ENCODE measurements around the gene NCOA3. TPM values are rescaled to one million over a fixed set of nuclear protein-coding genes. Genes with fewer than 3 reads are reported as not detected.

The NCOA3 gene
- total RNA-seq, 1 donor: 44.5 TPM

DNA sequence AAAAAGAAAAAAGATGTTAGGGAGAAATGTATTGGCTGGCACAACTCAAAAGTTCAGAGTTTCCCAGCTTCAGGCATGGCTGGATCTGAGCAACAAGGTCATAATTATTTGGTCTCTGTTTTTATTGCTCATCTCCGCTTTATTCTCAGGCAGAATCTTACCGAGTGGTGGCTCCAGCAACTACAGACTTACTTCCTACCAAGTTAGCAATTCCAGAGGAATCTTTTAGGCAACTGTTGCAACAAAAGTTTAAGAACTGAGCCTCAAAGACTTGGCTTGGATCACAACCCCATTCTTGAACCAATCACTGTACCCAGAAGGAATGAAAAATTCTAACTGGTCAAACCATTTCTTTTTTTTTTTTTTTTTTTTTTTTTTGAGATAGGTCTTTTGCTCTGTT is 35.5 kb upstream of the NCOA3 start:
- DNase-seq (ENCODE audit: insufficient read length, low spot score, missing footprints): peak; percentile 83
- H3K4me2 ChIP-seq (ENCODE audit: insufficient read depth, low read length): no peak overlapping the region
- H3K4me1 ChIP-seq (ENCODE audit: insufficient read depth, low read length): peaks cover 26% of the 10 kb centered on the region
- no peaks in the 10 kb centered on the region for H3K79me2 ChIP-seq (ENCODE audit: insufficient read depth, low read length)
- no peaks in the 10 kb centered on the region for H4K20me1 ChIP-seq (ENCODE audit: insufficient read depth, low read length)
- H3K36me3 ChIP-seq (ENCODE audit: insufficient read depth, low read length): no peaks in the 10 kb centered on the region
- TF ChIP-seq, protein P1, sequence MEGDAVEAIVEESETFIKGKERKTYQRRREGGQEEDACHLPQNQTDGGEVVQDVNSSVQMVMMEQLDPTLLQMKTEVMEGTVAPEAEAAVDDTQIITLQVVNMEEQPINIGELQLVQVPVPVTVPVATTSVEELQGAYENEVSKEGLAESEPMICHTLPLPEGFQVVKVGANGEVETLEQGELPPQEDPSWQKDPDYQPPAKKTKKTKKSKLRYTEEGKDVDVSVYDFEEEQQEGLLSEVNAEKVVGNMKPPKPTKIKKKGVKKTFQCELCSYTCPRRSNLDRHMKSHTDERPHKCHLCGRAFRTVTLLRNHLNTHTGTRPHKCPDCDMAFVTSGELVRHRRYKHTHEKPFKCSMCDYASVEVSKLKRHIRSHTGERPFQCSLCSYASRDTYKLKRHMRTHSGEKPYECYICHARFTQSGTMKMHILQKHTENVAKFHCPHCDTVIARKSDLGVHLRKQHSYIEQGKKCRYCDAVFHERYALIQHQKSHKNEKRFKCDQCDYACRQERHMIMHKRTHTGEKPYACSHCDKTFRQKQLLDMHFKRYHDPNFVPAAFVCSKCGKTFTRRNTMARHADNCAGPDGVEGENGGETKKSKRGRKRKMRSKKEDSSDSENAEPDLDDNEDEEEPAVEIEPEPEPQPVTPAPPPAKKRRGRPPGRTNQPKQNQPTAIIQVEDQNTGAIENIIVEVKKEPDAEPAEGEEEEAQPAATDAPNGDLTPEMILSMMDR (IDR thresholded peaks at IDR 0.05; ENCODE audit: extremely low read depth, low read depth, low read length): no peak
- H3K27me3 ChIP-seq (ENCODE audit: insufficient read depth, low read length): no peaks in the 10 kb centered on the region
- H3K27ac ChIP-seq (ENCODE audit: low read depth, low read length): peak overlapping the region; percentile 31
- H3K9me3 ChIP-seq (ENCODE audit: low read depth, low read length): no peaks in the 10 kb centered on the region
- no peak overlapping the region for H2AFZ ChIP-seq (ENCODE audit: low read length)
- H3K4me3 ChIP-seq (ENCODE audit: insufficient read depth, low read length): no peak overlapping the region

- Histone ChIP-seq H3K79me2 (ENCODE audit: insufficient read depth, low read length) (no peaks in the 10 kb centered on the region), H3K27ac (ENCODE audit: low read depth, low read length) (no peak overlapping the region), H4K20me1 (ENCODE audit: insufficient read depth, low read length) (no peaks in the 10 kb centered on the region), H2AFZ (ENCODE audit: low read length) (no peak overlapping the region), H3K9me3 (ENCODE audit: low read depth, low read length) (no peaks in the 10 kb centered on the region), H3K4me1 (ENCODE audit: insufficient read depth, low read length) (peaks cover 26% of the 10 kb centered on the region), H3K36me3 (ENCODE audit: insufficient read depth, low read length) (no peaks in the 10 kb centered on the region), H3K4me2 (ENCODE audit: insufficient read depth, low read length) (no peak overlapping the region), H3K27me3 (ENCODE audit: insufficient read depth, low read length) (no peaks in the 10 kb centered on the region), H3K4me3 (ENCODE audit: insufficient read depth, low read length) (no peak overlapping the region)
- no peak for DNase-seq (ENCODE audit: insufficient read length, low spot score, missing footprints)
- TF ChIP-seq, protein P1 (IDR thresholded peaks at IDR 0.05; ENCODE audit: extremely low read depth, low read depth, low read length): no peak
Measured at GRCh38 chr20:47466704-47467459, 34.8 kb upstream of the NCOA3 start.

DNA sequence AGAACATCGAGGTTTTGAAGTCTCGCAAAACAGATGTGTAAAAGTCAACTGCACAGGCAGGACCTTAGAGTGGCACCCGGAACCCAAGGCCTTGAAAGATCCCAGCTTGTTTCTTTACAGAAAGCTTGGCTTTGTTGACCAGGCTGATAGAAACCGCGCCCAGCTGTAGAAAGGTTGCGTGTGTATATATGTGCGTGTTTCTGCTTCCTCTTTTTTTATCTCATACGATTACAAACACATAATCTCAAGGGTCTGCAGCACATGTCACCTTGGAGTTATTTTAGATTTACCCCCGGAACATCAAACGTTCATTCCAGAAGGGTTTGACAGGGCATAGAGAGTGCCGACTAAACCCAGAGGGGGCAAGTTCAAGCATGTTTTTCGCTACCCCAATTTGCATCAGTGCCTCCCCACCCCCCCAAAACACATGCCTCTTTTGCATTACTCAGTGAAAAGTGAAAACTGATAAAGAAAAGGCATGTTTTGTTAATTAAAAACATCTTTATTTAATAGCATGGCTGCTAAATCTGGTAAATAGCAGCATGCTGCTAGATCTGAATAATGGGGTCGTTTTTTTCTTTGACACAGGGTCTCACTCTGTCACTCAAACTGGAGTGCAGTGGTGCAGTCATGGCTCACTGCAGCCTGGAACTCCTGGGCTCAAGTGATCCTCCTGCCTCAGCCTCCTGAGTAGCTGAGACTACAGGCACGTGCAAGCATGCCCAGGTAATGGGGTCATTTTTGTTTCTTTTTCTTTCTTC is 33.2 kb upstream of the NCOA3 start:
- H3K27ac ChIP-seq (ENCODE audit: low read depth, low read length): no peak overlapping the region
- no peaks in the 10 kb centered on the region for H3K36me3 ChIP-seq (ENCODE audit: insufficient read depth, low read length)
- no peak overlapping the region for H2AFZ ChIP-seq (ENCODE audit: low read length)
- H3K9me3 ChIP-seq (ENCODE audit: low read depth, low read length): no peaks in the 10 kb centered on the region
- no peaks in the 10 kb centered on the region for H3K79me2 ChIP-seq (ENCODE audit: insufficient read depth, low read length)
- peaks cover 22% of the 10 kb centered on the region for H3K4me1 ChIP-seq (ENCODE audit: insufficient read depth, low read length)
- no peak for DNase-seq (ENCODE audit: insufficient read length, low spot score, missing footprints)
- no peaks in the 10 kb centered on the region for H4K20me1 ChIP-seq (ENCODE audit: insufficient read depth, low read length)
- TF ChIP-seq, protein P1 (IDR thresholded peaks at IDR 0.05; ENCODE audit: extremely low read depth, low read depth, low read length): no peak
- no peaks in the 10 kb centered on the region for H3K27me3 ChIP-seq (ENCODE audit: insufficient read depth, low read length)
- H3K4me2 ChIP-seq (ENCODE audit: insufficient read depth, low read length): no peak overlapping the region
- no peak overlapping the region for H3K4me3 ChIP-seq (ENCODE audit: insufficient read depth, low read length)

- Histone ChIP-seq H3K36me3 (ENCODE audit: insufficient read depth, low read length) (no peaks in the 10 kb centered on the region), H3K4me2 (ENCODE audit: insufficient read depth, low read length) (no peak overlapping the region), H2AFZ (ENCODE audit: low read length) (no peak overlapping the region), H3K79me2 (ENCODE audit: insufficient read depth, low read length) (no peaks in the 10 kb centered on the region), H4K20me1 (ENCODE audit: insufficient read depth, low read length) (no peaks in the 10 kb centered on the region), H3K27me3 (ENCODE audit: insufficient read depth, low read length) (no peaks in the 10 kb centered on the region), H3K27ac (ENCODE audit: low read depth, low read length) (no peak overlapping the region), H3K9me3 (ENCODE audit: low read depth, low read length) (no peaks in the 10 kb centered on the region), H3K4me1 (ENCODE audit: insufficient read depth, low read length) (no peaks in the 10 kb centered on the region), H3K4me3 (ENCODE audit: insufficient read depth, low read length) (no peak overlapping the region)
- TF ChIP-seq, protein P1 (IDR thresholded peaks at IDR 0.05; ENCODE audit: extremely low read depth, low read depth, low read length): no peak
- no peak for DNase-seq (ENCODE audit: insufficient read length, low spot score, missing footprints)
Measured at GRCh38 chr20:47475419-47476044, 26.2 kb upstream of the NCOA3 start.

Measured in osteoblast (primary cell).